CD4-positive, alpha-beta T cell treated with Interleukin-1 beta for 1 hour (primary cell): ENCODE measurements around the gene ECHS1.
"Not testable (repeated sequence)": the region's sequence is repeated elsewhere in the genome, so short reads cannot be mapped to it uniquely, and the experiment has no call there.

Experiments
- DNase-seq, 2 donors: peaks; one replicate each; pipeline ENCODE4 v3.0.0-alpha.2; 2020 to 2022

ECHS1 gene

GRCh38 chr10:133373174-133374090 lies at the start of gene ECHS1:
ECHS1 (minus strand) TSS chr10:133373354; CDS start chr10:133373333, 21 bp downstream.
- DNase-seq: peak; percentile 93 to 94

- no peak for DNase-seq
Measured at GRCh38 chr10:133422223-133422806, 49.2 kb upstream of the ECHS1 start.

DNA sequence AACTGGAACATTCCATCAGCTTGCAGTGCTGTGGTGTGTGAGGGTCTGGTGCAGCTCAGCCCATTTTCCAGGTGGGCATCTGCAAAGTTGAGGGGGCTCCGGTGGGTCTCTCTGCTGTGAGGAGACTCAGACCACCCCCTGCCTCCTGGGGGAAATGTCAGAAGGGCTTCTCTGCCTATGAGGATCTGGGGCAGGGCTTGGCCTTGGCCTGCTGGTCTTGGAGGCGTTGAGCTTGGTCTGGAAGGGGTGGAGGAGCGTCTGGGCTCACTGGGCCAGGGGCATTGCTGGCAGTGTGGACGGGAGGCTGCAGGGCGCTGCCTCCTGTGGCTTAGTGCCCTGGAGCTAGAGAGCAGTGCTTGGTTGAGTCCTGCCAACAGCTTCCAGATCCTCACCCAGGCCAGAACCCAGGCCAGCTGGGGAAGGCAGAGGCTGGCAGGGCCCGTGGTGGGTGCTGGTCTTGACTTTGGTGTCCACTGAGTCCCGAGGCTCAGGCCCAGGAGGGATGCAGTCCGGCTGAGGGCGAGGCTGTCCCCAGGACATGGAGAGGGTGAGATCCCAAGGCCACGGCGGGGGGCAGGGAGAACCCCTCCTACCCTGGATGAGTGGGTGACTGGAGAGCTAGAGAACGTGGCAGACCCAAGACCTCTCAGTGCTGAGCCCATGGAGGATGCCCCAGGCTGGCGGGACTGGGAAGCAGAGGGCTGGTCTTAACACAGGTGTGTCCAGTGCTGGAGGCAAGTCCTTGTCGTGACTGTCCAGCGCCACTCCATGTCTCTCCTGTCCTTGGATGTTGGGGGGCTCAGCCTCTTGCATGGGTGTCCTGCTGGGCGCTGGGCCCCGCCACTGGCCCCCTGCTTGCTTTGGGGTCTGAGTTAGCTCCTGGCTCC lies 48.4 kb upstream of the ECHS1 start:
- DNase-seq: no peak

- no peak for DNase-seq
Measured at GRCh38 chr10:133420579-133420978, 47.4 kb upstream of the ECHS1 start.

GRCh38 chr10:133420028-133420427 lies 46.9 kb upstream of the ECHS1 start:
- no peak for DNase-seq

- no peak for DNase-seq
Measured at GRCh38 chr10:133419211-133419950, 46.2 kb upstream of the ECHS1 start.

DNA sequence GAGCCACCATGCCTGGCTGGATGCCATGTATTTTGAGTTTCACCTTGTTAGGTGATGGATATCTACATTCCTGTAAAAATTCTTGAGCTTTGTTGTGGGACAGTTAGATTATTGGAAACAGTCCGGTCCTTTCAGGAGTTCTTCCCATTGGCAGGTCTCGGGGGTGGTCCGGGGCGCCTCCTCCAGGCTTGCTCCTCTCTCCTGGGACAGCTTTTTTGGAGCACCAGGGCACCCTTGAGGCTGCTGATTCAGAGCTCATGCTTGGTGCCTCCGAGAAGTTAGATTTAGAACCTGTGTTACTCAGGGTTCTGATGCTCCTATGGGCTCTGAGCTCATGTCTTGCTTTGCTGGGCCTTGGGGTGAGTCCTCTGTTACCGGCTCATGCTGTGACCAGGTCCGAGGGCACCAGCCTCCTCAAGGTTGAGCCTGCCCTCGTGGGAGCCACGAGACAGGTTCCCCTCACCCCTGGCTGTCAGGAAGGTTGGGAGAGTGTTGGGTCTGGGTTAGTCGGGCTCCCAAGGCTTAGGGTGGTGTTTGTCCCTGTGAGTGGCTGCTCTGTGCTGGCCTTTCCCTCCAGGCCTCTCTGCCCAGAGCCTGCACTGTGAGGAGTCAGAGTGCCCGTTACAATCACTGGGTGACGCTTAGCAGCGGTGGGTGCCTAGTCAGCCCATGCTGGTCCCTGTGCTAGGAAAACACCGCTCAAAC lies 45.3 kb upstream of the ECHS1 start:
- DNase-seq: no peak

DNA sequence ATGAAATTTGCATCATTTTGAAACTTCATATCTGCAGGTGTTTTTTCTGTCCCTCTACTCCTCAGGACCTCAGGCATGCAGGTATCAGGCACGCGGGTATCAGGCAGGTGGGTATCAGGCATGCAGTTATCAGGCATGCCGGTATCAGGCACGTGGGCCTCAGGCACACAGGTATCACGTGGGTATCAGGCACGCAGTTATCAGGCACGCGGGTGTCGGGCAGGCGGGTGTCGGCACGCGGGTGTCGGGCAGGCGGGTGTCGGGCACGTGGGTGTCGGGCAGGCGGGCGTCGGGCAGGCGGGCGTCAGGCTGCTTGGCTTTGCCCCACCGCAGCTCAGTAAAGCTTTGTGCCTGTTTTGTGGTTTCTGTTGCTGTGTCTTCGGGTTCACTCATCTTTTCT lies 42.6 kb upstream of the ECHS1 start:
- DNase-seq: no peak

DNA sequence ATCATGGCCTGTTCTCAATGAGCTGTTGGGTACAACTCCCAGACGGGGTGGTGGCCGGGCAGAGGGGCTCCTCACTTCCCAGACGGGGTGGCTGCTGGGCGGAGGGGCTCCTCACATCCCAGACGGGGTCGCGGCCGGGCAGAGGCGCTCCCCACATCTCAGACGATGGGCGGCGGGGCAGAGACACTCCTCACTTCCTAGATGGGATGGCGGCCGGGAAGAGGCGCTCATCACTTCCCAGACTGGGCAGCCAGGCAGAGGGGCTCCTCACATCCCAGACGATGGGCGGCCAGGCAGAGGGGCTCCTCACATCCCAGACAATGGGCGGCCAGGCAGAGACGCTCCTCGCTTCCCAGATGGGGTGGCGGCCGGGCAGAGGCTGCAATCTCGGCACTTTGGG lies 41.2 kb upstream of the ECHS1 start:
- DNase-seq: not testable (repeated sequence)

DNA sequence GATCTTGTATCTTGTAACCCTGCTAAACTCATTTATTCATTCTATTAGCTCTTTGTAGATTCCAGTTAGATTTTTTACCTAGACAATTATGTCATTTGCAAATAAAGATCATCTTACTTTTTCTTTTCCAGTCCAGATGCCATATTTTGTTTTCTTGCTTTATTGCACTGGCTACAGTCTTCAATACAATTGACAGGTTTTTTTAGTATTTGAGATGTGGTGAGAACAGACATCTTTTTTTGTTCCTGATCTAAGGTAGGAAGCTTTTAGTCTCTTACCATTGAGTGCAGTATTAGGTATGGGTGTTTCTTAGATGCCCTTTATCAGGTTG lies 39.2 kb upstream of the ECHS1 start:
- no peak for DNase-seq

- no peak for DNase-seq
Measured at GRCh38 chr10:133411523-133412380, 38.6 kb upstream of the ECHS1 start.

- DNase-seq: no peak
Measured at GRCh38 chr10:133405844-133406527, 32.8 kb upstream of the ECHS1 start.

DNA sequence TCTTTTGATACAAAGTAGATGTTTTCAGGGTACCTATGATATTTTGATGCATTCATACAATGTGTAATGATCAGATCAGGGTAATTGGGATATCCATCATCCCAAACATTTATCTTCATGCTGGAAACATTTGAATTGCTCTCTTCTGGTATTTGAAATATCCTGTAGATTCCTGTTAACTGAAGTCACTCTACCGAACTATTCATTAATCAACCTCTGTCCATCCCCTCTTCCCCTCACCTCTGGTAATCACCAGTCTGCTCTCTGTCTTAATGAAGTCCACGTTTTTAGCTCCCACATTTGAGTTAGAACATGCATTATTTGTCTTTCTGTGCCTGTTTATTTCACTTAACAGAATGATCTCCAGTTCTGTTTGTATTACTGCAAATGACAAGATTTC lies 32.1 kb upstream of the ECHS1 start:
- no peak for DNase-seq

DNA sequence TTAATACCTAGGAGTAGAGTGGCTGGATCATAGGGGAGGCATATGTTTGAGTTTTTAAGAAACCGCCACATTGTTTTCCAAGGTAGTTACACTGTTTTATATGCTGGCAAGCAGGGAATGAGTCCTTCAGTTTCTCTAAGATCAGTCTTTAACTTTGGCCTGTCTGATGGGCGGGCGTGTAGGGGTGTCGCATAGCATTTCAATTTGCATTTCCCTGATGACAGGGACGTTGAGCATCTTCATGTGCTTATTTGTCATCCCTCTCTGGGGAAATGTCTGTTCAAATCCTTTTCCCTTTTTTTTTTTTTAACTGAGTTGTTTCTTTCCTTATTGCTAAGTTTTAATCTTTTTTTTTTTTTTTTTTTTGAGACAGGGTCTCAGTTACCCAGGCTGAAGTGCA lies 30.6 kb upstream of the ECHS1 start:
- no peak for DNase-seq

- no peak for DNase-seq
Measured at GRCh38 chr10:133403359-133403758, 30.2 kb upstream of the ECHS1 start.

- DNase-seq: no peak
Measured at GRCh38 chr10:133401981-133402725, 29.0 kb upstream of the ECHS1 start.

DNA sequence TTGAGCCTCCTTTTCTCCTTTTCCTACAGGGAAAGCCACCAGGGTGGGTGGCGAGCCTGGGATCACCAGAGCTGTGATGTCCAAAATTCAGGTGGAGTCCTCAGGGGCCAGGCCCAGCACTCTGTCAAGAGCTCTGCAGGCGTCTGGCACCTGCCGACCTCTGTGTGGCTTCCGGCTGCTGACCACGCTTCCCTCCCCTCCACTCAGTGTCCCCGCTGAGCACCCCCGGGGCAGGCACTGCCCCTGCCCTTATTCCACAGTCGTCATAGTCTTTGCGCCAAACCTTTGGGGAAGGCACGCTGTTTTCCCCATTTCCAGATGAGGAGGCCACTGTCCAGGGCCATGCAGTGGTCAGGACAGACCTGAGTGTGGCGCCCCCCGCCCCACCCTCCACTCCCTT lies 28.3 kb upstream of the ECHS1 start:
- DNase-seq: no peak

DNA sequence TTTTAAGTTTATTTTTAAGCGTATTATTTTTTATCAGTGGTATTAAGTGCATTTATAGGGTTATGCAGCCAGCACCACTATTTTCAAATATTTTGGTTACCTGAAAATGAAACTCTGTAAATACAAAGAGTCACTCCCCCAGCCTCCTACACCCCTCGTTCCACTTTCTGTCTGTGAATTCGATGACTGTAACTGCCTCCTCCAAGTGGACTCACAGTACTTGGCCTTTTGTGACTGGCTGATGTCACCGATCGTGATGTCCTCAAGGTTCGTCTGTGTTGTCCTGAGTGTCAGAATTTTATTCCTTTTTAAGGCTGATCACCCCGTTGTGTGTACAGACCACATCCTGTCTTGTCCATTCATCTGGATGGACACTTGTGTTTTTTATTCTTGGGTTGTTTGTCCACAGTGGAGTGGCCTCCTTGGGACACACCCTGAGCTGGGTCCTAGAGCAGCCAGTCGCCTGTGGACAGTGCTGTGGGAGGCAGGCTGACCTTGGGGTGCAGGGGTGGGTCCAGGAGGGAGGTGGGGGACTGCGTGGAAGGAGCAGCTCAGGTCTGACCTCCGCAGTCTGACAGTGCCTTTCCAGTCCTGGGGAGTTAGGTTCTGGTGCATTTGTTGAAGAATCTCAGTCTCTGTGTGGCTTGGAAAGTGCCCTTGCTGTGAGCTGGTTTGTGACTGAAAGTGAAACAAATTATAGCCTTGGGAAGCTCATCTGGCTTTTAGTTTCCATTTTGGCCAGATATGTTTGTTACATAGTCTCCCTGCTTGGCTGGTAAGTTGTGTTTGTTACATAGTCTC lies 27.7 kb upstream of the ECHS1 start:
- no peak for DNase-seq

GRCh38 chr10:133399123-133399601 lies 26.0 kb upstream of the ECHS1 start:
- no peak for DNase-seq
